GDM1 (cell line): ENCODE measurements around the gene CELF4.

Experiments used
- DNase-seq: peaks from one replicate; lab custom pipeline; 2025; lab: John Stamatoyannopoulos, UW

Gene CELF4

DNA sequence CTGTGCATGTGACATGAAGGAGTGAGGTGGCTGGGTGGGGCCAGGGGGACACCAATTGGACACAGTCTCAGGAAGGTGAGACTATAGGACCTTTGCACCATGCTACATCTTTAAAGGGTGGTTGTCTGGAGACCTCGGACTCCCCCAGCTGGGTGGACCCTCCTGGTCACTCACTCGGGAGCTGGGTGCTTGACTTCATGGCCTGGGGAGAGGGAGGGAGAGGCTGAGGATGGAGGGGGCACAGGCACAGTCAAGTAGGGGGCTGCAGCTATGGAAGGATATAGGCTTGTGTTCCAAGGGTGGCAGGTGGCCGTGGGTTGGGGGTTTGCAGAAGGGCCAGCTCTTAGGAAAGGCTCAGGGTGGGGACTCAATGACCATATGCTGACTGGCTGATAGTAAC lies 7.1 kb upstream of the CELF4 start:
- DNase-seq: no peak

GRCh38 chr18:37571266-37571665 lies 5.7 kb upstream of the CELF4 start:
- DNase-seq: no peak

- DNase-seq: no peak
These were observed 4.8 kb upstream of the CELF4 start for GRCh38 chr18:37570336-37570930.

- no peak for DNase-seq
These were observed 3.1 kb upstream of the CELF4 start for GRCh38 chr18:37568671-37569070.

GRCh38 chr18:37567994-37568359 lies 2.4 kb upstream of the CELF4 start:
- DNase-seq: no peak

GRCh38 chr18:37567061-37567993 lies 1.7 kb upstream of the CELF4 start:
- no peak for DNase-seq

GRCh38 chr18:37566479-37567060 lies 972 bp upstream of the CELF4 start:
- no peak for DNase-seq

GRCh38 chr18:37565977-37566478 lies 430 bp upstream of the CELF4 start:
- no peak for DNase-seq

GRCh38 chr18:37564711-37565100 lies 892 bp downstream of the CELF4 start:
- no peak for DNase-seq

DNA sequence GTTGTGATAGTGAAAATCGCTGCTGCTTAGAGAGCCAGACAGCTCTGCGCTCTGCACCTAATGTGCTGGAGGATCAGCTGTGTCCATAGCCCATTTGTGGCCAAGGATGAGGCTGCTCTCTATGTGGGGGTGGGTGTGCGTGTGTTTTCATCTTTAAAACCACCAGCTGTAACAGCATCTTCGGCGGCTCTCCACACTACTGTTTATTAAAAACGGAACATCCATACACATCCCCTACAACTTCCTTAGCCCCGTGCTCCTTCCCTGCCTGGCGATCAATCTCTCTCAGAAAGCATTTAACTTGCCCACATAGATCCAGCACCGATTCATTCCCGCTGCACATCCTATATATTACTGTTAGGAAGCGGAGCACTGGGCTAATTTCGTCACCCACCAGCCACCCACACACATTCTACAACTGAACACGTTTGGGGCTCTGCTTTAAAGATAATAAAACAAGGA lies 1.6 kb downstream of the CELF4 start:
- DNase-seq: no peak

- no peak for DNase-seq
These were observed 3.6 kb downstream of the CELF4 start for GRCh38 chr18:37561986-37562385.

- no peak for DNase-seq
These were observed 5.6 kb downstream of the CELF4 start for GRCh38 chr18:37560003-37560402.

DNA sequence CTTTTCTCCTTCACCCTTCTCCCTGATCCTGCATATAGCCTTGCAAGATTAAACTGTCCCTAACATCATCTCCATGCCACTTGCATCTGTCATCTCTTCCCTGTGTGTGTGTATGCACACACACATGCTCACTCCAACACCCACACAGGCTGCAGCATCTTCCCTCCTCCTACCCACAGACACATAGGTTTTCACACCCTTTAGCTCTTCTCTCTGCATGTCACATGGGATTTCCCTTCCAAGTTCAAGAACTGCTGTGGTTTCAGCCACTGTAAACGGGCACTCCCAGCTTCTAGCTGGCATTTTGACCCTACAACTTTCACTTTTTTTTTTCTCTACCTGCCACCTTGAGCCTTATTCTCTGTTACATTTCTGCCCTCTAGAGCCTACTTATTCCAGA lies 6.4 kb downstream of the CELF4 start:
- no peak for DNase-seq

DNA sequence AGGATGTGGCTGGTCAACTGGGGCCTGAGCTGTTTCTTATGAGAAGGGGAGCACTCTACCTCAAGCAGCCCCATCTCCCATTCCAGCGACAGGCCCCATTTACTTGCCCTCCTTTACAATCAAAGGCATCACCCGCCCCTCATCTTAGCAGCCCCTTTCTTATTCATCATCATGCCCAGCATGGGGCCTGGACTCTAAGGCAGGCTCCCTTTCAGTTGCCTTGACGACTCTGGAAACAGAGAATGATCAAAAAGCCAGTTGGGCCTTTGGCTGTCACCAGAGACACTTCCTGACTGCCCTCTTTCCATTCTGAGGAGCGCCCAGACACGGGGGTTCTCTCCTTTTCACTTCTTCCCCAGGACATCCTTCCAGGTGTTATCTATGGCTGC lies 11.2 kb downstream of the CELF4 start:
- no peak for DNase-seq

DNA sequence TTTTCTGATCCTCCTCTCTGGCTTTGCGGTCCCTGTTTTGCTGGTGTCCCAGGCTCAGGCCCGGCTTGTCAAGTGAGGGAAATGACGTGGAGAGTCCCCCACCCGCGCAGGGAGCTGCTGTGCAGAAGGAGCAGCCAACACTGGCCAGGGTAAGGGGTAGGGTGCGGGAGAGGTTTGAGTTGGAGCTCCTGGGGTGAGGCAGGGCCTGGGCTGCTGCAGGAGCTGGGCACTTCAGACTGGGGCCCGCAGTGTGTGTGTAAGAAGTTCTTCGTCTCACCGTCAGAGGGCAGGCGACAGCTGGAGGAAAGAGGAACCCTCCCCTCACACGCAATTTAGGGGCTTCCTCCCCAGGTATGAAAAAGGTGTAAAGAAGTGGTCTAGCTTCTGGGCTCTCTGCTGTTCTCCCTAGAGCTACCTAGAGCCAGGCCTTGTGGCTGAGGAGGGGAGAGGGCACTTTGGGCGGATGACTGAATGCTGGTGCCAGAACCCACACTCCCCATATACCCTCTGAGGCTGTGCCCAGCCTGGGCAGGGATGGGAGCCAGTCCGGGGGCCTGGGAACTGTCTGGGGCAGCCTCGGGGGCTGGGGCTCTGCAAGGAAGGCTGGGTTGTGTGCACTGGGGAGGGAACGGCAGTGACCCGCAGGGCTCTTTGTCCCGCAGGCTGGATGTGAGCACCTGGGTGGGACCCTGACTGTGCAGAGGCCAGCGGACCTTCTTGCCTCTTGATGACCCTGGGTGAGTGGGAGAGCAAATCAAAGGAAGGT lies 11.8 kb downstream of the CELF4 start:
- DNase-seq: no peak

DNA sequence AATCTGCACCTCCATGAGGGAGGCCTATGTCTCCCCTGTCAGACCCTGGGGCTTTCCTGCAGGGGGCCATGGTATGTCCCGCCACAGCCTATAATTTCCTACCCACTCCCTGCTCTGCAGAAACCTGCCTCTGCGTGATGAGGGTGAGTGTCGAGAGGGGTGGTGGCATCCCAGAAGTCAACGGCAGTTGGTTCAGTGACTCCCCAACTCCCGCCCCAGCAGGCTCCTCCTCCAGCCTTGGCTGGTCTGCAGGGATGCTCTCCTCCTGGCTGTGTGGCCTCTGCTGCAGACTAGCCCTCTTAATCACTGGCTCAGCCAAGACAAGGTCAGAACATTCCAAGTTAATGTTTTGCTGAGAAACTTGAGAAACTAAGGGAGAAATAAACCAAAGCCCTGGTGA lies 13.3 kb downstream of the CELF4 start:
- DNase-seq: no peak

GRCh38 chr18:37551846-37552245 lies 13.8 kb downstream of the CELF4 start:
- no peak for DNase-seq

- DNase-seq: no peak
These were observed 14.3 kb downstream of the CELF4 start for GRCh38 chr18:37551249-37551648.

GRCh38 chr18:37550118-37550875 lies 15.3 kb downstream of the CELF4 start:
- DNase-seq: no peak

GRCh38 chr18:37548679-37549289 lies 16.8 kb downstream of the CELF4 start:
- DNase-seq: no peak

DNA sequence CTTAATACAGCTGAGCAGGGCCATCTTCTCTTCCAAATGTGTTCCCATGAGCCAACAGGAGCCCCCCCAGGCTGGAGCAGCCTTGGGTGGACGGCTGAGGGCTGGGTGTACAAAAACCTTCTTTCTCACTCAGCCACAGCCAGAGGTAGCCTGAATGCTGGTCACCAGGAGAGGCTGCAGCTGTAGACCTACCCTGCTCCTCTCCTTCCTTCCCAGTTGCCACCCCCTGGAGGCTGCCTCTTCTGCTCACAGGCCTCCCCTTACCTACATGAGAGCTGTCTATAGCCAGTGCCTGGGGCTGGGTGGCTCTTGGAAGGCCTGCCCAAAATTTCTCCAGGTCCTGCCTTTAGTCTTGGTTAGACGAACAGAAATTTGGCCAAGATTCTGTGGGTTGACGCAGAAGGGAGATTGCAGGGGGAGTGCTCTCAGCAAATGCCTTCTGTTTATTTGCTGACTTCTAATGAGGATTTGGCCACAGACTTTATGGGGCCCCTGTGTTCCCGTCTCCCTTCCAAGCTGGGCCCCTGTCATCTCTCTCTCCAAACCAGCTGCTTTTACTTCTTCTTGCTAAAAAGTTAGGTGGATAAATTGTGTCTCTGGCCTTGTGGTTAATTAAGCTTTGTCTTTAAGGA lies 18.3 kb downstream of the CELF4 start:
- no peak for DNase-seq
